Hepatocyte (in vitro differentiated cells): ENCODE measurements around the gene PPP1R12A. TPM values are rescaled to one million over a fixed set of nuclear protein-coding genes. Genes with fewer than 3 reads are reported as not detected.

Experiments
- DNase-seq: peaks from one replicate; pipeline ENCODE4 v3.0.0-alpha.2; 2016; ENCODE audit warnings: low spot score
- H2AFZ ChIP-seq: fragments of 200-600 bp; sonication (generic); 2 replicates; pipeline ENCODE4 v1.6.0; 2016; ENCODE audit warnings: antibody characterized with exemption, mild to moderate bottlenecking
- H3K27ac ChIP-seq: fragments of 200-600 bp; sonication (generic); 2 replicates; pipeline ENCODE4 v1.5.1; 2016; ENCODE audit warnings: mild to moderate bottlenecking
- H3K27me3 ChIP-seq: fragments of 200-600 bp; sonication (generic); 2 replicates; pipeline ENCODE4 v1.6.1; 2016
- H3K36me3 ChIP-seq: fragments of 200-600 bp; sonication (generic); replicated peaks from 2 replicates; pipeline ENCODE4 v1.5.1; 2016; ENCODE audit warnings: low read depth; ENCODE audit not compliant: insufficient read depth
- H3K4me1 ChIP-seq: fragments of 200-600 bp; sonication (generic); 2 replicates; pipeline ENCODE4 v1.5.1; 2016; ENCODE audit warnings: mild to moderate bottlenecking, moderate library complexity; ENCODE audit not compliant: insufficient read depth
- H3K4me2 ChIP-seq: fragments of 200-600 bp; sonication (generic); 2 replicates; pipeline ENCODE4 v1.6.0; 2016
- H3K4me3 ChIP-seq: fragments of 200-600 bp; sonication (generic); 2 replicates; pipeline ENCODE4 v1.5.1; 2016; ENCODE audit warnings: mild to moderate bottlenecking
- H3K79me2 ChIP-seq: fragments of 200-600 bp; sonication (generic); 2 replicates; pipeline ENCODE4 v1.6.0; 2017; ENCODE audit warnings: mild to moderate bottlenecking
- H3K9me2 ChIP-seq: fragments of 200-600 bp; sonication (generic); replicated peaks from 2 replicates; pipeline ENCODE4 v1.6.0; 2017; ENCODE audit warnings: mild to moderate bottlenecking; ENCODE audit not compliant: insufficient read depth
- H3K9me3 ChIP-seq: fragments of 200-600 bp; sonication (generic); 2 replicates; pipeline ENCODE4 v1.5.1; 2016; ENCODE audit warnings: low read depth, mild to moderate bottlenecking
- H4K20me1 ChIP-seq: fragments of 200-600 bp; sonication (generic); 2 replicates; pipeline ENCODE4 v1.6.0; 2016; ENCODE audit warnings: mild to moderate bottlenecking; ENCODE audit not compliant: insufficient read depth, poor library complexity, severe bottlenecking
- CTCF ChIP-seq: fragments of 200-600 bp; sonication (generic); IDR thresholded peaks from 2 replicates; pipeline ENCODE4 v1.5.1; 2016; ENCODE audit warnings: antibody characterized with exemption, mild to moderate bottlenecking; ENCODE audit not compliant: poor library complexity
- EZH2 ChIP-seq: fragments of 200-600 bp; sonication (generic); IDR thresholded peaks from 2 replicates; pipeline ENCODE4 v1.6.1; 2016; ENCODE audit warnings: antibody characterized with exemption, mild to moderate bottlenecking, borderline replicate concordance
- EZH2phosphoT487 ChIP-seq: fragments of 200-600 bp; sonication (generic); IDR thresholded peaks from one replicate; pipeline ENCODE4 v1.6.1; 2018; ENCODE audit warnings: antibody characterized with exemption, mild to moderate bottlenecking, low read depth, moderate library complexity; ENCODE audit not compliant: unreplicated experiment, severe bottlenecking
- WGBS: methylation state at CpG from one replicate; pipeline ENCODE4 v1.1.6; 2016; ENCODE audit warnings: low lambda C conversion rate; ENCODE audit errors: missing lambda C conversion rate; 5-methylcytosine and 5-hydroxymethylcytosine counted together
- polyA plus RNA-seq: library from polyadenylated mRNA; unstranded; fragments of >200 nt; fragmentation: Nextera tagmentation; extraction: Ambion mirVana; gene quantifications from 2 replicates; pipeline ENCODE4 v1.2.1, GENCODE V29; 2016
- total RNA-seq: library from RNA; depleted of rRNA; stranded (reverse); fragments of >200 nt; gene quantifications from 2 replicates; pipeline ENCODE4 v1.2.3, GENCODE V29; 2014

PPP1R12A gene
- total and polyA plus RNA-seq, 2 experiments from 2014 or later: 71.7 to 74.0 TPM

- Histone ChIP-seq H3K79me2 (no peaks in the 10 kb centered on the region), H3K4me3 (no peak overlapping the region), H3K9me3 (no peaks in the 10 kb centered on the region), H3K4me2 (no peak overlapping the region), H3K36me3 (no peaks in the 10 kb centered on the region), H3K4me1 (no peaks in the 10 kb centered on the region), H2AFZ (no peak overlapping the region), H3K27ac (no peak overlapping the region), H4K20me1 (no peaks in the 10 kb centered on the region), H3K27me3 (no peaks in the 10 kb centered on the region), H3K9me2 (no peaks in the 10 kb centered on the region)
- 83% methylated on average over 4 of the region's 4 CpGs for WGBS
- DNase-seq: no peak
- TF ChIP-seq CTCF (no peak), EZH2 (no peak), EZH2phosphoT487 (no peak)
Observed at GRCh38 chr12:79973801-79974200, 38.9 kb upstream of the PPP1R12A start.

- Histone ChIP-seq H3K27ac (no peak overlapping the region), H3K9me2 (no peaks in the 10 kb centered on the region), H3K4me3 (no peak overlapping the region), H2AFZ (no peak overlapping the region), H3K79me2 (no peaks in the 10 kb centered on the region), H3K36me3 (no peaks in the 10 kb centered on the region), H4K20me1 (no peaks in the 10 kb centered on the region), H3K4me2 (no peak overlapping the region), H3K4me1 (no peaks in the 10 kb centered on the region), H3K27me3 (no peaks in the 10 kb centered on the region), H3K9me3 (no peaks in the 10 kb centered on the region)
- no peak for TF ChIP-seq CTCF
- TF ChIP-seq EZH2phosphoT487: no peak
- TF ChIP-seq EZH2: no peak
- no peak for DNase-seq
- WGBS: 73% methylated on average over 3 of the region's 3 CpGs
Observed at GRCh38 chr12:79964100-79964627, 29.3 kb upstream of the PPP1R12A start.

- Histone ChIP-seq H3K4me3 (no peak overlapping the region), H3K4me2 (no peak overlapping the region), H3K9me3 (no peaks in the 10 kb centered on the region), H2AFZ (no peak overlapping the region), H3K27me3 (no peaks in the 10 kb centered on the region), H3K79me2 (no peaks in the 10 kb centered on the region), H3K36me3 (no peaks in the 10 kb centered on the region), H3K27ac (no peak overlapping the region), H4K20me1 (no peaks in the 10 kb centered on the region), H3K4me1 (no peaks in the 10 kb centered on the region), H3K9me2 (no peaks in the 10 kb centered on the region)
- DNase-seq: no peak
- 36% methylated on average over 1 of the region's 1 CpG for WGBS
- TF ChIP-seq CTCF (no peak), EZH2 (no peak), EZH2phosphoT487 (no peak)
Observed at GRCh38 chr12:79961411-79961810, 26.5 kb upstream of the PPP1R12A start.

- no peak overlapping the region for H3K4me3 ChIP-seq
- no peaks in the 10 kb centered on the region for H3K27me3 ChIP-seq
- H3K36me3 ChIP-seq: no peaks in the 10 kb centered on the region
- no peak overlapping the region for H3K4me2 ChIP-seq
- no peak for TF ChIP-seq EZH2phosphoT487
- no peak for TF ChIP-seq EZH2
- TF ChIP-seq CTCF: no peak
- H3K4me1 ChIP-seq: no peaks in the 10 kb centered on the region
- 92% methylated on average over 4 of the region's 4 CpGs for WGBS
- H4K20me1 ChIP-seq: no peaks in the 10 kb centered on the region
- no peak overlapping the region for H3K27ac ChIP-seq
- no peaks in the 10 kb centered on the region for H3K79me2 ChIP-seq
- H3K9me3 ChIP-seq: peaks cover 8% of the 10 kb centered on the region
- H3K9me2 ChIP-seq: no peaks in the 10 kb centered on the region
- DNase-seq: no peak
- no peak overlapping the region for H2AFZ ChIP-seq
Observed at GRCh38 chr12:79959484-79959883, 24.6 kb upstream of the PPP1R12A start.
